HEK293T (cell line): ENCODE measurements around the gene ERI3.

Experiments
- ARNT ChIP-seq: fragments of 450-650 bp; IDR thresholded peaks from 2 replicates; pipeline ENCODE4 v1.6.1; 2017; ENCODE audit warnings: mild to moderate bottlenecking
- BHLHE40 ChIP-seq: fragments of 450-650 bp; IDR thresholded peaks from 2 replicates; pipeline ENCODE4 v1.6.1; 2016; ENCODE audit warnings: mild to moderate bottlenecking, moderate library complexity, borderline replicate concordance
- ELF4 ChIP-seq: fragments of 450-650 bp; IDR thresholded peaks from 2 replicates; pipeline ENCODE4 v1.6.1; 2017; ENCODE audit warnings: antibody characterized with exemption
- FOXK2 ChIP-seq: fragments of 450-650 bp; IDR thresholded peaks from 2 replicates; pipeline ENCODE4 v1.6.1; 2016; ENCODE audit warnings: mild to moderate bottlenecking
- HDGF ChIP-seq: fragments of 450-650 bp; IDR thresholded peaks from 2 replicates; pipeline ENCODE4 v1.6.1; 2017; ENCODE audit warnings: antibody characterized with exemption, borderline replicate concordance
- L3MBTL2 ChIP-seq: fragments of 450-650 bp; conservative IDR thresholded peaks from 2 replicates; pipeline ENCODE4 v1.6.1; 2016; ENCODE audit warnings: mild to moderate bottlenecking
- SUZ12 ChIP-seq: fragments of 450-650 bp; IDR thresholded peaks from 2 replicates; pipeline ENCODE4 v1.6.1; 2016; ENCODE audit warnings: mild to moderate bottlenecking

DNA sequence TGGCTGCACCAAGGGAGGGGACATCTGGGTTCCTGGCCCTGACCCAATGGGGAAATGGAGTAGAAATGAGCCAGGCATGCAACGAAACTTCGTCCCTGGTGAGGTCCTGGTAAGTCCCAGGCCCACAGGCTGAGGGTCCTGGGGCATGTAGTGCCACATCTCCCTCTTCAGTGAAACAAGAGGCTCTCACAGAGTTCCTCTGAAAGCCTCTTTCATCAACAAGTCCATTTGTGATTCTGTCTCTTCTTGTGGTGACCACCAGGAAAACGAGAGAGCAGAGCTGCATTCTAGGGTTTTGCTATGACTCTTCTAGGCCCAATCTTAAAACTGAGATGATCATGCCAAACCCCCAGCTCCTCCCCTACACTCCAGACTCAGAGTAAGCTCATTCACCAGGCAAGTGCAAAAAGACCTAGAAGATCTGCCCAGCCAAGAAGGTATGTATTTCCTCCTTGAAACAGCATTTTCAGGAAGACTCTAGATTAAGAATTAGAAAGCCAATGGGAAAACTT lies 25.7 kb upstream of the ERI3 start:
- TF ChIP-seq BHLHE40 (no peak), L3MBTL2 (no peak), ELF4 (no peak), FOXK2 (no peak), HDGF (no peak), ARNT (no peak), SUZ12 (no peak)
